Neural crest cell (in vitro differentiated cells): ENCODE data around the gene UMODL1. TPM values are rescaled to one million over a fixed set of nuclear protein-coding genes. Genes with fewer than 3 reads are reported as not detected.

ENCODE experiments used
- DNase-seq: peaks from one replicate; pipeline ENCODE4 v3.0.0; 2021; ENCODE audit warnings: low read depth, mixed read lengths, low spot score
- H3K27ac Mint-ChIP-seq: one replicate; pipeline ENCODE4 v1.8.0; 2021; ENCODE audit warnings: mild to moderate bottlenecking, mixed read lengths; ENCODE audit not compliant: unreplicated experiment
- H3K27me3 Mint-ChIP-seq: 2 replicates; pipeline ENCODE4 v1.8.0; 2021; ENCODE audit warnings: low read depth, mild to moderate bottlenecking, mixed read lengths
- H3K36me3 Mint-ChIP-seq: 2 replicates; pipeline ENCODE4 v1.8.0; 2021; ENCODE audit warnings: low read depth, mild to moderate bottlenecking, mixed read lengths
- H3K4me1 Mint-ChIP-seq: 2 replicates; pipeline ENCODE4 v1.8.0; 2021; ENCODE audit warnings: mixed read lengths
- H3K4me3 Mint-ChIP-seq: one replicate; pipeline ENCODE4 v1.8.0; 2021; ENCODE audit warnings: mild to moderate bottlenecking, mixed read lengths
- H3K9me3 Mint-ChIP-seq: 2 replicates; pipeline ENCODE4 v1.8.0; 2021; ENCODE audit warnings: mixed read lengths
- total RNA-seq: library from RNA; stranded (reverse); gene quantifications from 2 replicates; pipeline ENCODE4 v1.2.1, GENCODE V29; 2021
- TF ChIP-seq, protein P1 (sequence below): fragments of 200-600 bp; sonication (generic); conservative IDR thresholded peaks from 2 replicates; pipeline ENCODE4 v1.5.0; 2021; ENCODE audit warnings: antibody characterized with exemption, mild to moderate bottlenecking

Gene UMODL1
- total RNA-seq, 1 donor from 2014 or later: not detected

DNA sequence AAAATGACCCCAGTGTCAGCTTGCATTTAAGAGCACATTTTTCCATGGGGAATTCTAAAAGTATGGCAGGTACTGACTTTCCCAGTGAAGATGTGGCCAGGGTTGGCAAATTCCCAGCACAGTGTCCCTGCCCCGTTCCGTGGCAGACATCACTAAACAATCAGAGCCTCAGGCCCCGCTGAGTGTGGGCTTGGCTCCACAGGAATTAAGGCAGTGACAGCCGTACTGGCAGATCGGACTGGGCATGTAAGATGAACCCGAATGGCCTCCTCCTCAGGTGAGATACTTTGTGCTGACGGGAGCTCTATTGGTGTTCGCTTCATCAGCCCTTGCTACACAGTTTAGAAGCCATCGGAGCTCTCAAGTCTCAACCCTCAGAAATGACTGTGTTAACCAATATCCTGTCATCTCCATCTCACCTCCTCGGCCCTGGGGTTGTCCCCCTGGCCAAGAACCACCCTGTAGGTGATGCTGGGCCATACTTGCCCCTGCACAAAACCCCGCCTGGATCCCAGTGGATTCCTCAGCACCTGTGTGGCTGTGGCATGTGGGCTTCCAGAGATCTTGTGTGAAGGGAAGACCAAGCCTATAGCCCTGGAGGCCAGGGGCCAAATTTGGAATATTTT is 118.9 kb downstream of the UMODL1 start:
- Mint-ChIP-seq H3K27me3 (no peaks in the 10 kb centered on the region), H3K9me3 (peaks cover 8% of the 10 kb centered on the region), H3K27ac (no peak overlapping the region), H3K4me3 (no peak overlapping the region), H3K4me1 (peaks cover 5% of the 10 kb centered on the region), H3K36me3 (peaks cover 4% of the 10 kb centered on the region)
- no peak for DNase-seq
- TF ChIP-seq, protein P1, sequence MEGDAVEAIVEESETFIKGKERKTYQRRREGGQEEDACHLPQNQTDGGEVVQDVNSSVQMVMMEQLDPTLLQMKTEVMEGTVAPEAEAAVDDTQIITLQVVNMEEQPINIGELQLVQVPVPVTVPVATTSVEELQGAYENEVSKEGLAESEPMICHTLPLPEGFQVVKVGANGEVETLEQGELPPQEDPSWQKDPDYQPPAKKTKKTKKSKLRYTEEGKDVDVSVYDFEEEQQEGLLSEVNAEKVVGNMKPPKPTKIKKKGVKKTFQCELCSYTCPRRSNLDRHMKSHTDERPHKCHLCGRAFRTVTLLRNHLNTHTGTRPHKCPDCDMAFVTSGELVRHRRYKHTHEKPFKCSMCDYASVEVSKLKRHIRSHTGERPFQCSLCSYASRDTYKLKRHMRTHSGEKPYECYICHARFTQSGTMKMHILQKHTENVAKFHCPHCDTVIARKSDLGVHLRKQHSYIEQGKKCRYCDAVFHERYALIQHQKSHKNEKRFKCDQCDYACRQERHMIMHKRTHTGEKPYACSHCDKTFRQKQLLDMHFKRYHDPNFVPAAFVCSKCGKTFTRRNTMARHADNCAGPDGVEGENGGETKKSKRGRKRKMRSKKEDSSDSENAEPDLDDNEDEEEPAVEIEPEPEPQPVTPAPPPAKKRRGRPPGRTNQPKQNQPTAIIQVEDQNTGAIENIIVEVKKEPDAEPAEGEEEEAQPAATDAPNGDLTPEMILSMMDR: no peak

DNA sequence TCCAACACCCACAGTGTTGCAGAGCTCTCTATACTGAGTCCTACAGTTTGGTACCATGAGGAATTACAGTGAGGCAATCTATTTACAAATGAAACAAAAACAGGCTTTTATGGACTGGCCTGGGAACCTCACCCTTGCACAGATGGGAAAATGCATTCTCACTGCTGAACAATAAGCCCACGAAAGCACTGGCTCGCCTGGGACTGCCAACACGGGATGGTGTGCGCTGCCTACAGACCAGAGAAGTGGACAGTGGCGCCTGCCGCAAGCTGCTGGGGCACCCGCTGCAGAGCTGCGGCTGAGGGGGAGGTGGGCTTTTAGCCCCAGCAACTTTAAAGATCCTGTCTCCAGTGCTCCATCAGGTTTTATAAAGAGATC is 119.4 kb downstream of the UMODL1 start:
- peaks cover 5% of the 10 kb centered on the region for H3K4me1 Mint-ChIP-seq
- no peak overlapping the region for H3K27ac Mint-ChIP-seq
- no peaks in the 10 kb centered on the region for H3K27me3 Mint-ChIP-seq
- H3K9me3 Mint-ChIP-seq: peaks cover 8% of the 10 kb centered on the region
- TF ChIP-seq, protein P1: no peak
- no peak overlapping the region for H3K4me3 Mint-ChIP-seq
- no peak for DNase-seq
- peaks cover 4% of the 10 kb centered on the region for H3K36me3 Mint-ChIP-seq

DNA sequence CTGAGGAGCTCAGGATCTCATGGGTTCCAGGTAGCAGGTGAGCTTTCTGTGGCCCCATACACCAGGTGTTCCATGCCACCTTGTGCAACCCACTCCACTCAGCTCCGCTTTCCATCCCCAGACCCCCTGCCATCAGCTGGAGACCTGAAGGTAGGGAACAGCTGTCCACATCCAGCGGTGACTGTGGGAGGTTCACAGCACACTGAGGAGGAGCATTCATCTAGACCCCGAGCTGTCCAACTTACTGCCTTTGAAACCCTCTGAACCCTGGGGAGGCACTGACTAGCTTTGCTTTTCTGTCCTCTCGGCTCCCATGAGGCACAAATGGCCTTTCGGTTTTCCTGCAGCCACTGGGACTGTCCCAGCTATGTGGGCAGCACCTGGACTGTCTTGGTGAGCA is 119.9 kb downstream of the UMODL1 start:
- no peaks in the 10 kb centered on the region for H3K27me3 Mint-ChIP-seq
- H3K36me3 Mint-ChIP-seq: no peaks in the 10 kb centered on the region
- H3K27ac Mint-ChIP-seq: no peak overlapping the region
- H3K4me3 Mint-ChIP-seq: no peak overlapping the region
- peaks cover 4% of the 10 kb centered on the region for H3K9me3 Mint-ChIP-seq
- TF ChIP-seq, protein P1: no peak
- H3K4me1 Mint-ChIP-seq: peaks cover 5% of the 10 kb centered on the region
- no peak for DNase-seq

DNA sequence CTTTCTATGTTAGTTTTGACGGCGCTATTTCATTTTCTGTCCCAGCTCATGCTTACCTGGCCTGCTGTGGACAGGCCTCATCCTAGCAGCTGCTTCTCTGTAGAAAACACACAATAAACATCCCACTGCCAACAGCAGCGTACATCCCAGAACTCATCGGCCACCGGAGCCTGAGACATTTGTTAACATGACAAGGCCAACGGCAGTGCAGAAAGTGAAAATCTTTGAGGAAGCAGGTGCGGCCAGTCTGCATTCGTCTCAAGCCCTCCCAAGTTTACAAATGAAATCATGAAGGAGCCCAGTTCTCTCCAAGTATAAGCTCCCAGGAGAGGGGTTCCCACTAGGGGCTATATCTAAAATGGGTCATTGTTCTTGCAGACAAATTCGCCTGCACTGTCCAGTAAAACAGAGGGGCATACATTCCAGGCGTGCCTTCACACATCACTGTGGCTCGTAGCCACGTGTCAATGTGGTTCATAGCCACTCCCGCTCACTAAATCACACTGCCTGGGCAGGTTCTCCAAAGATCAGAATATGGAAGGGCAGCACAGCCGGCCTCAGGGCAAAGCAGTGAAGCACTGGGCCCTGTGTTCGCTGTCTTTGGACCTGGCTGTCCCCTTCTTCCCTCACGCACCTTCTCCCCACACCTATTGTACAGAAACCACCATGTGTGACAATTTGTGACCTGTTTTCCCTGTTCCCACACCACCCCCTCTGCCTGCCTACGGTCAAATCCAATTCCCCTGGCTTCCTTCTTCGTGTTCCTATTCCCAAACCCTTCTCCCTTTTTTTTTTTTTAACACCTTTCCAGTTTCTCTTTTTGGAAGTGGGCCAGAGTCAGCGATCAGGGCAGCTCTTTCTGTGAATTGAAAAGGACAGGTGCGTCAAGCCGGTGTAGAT is 120.8 kb downstream of the UMODL1 start:
- no peak for DNase-seq
- no peak overlapping the region for H3K4me3 Mint-ChIP-seq
- H3K4me1 Mint-ChIP-seq: peaks cover 5% of the 10 kb centered on the region
- TF ChIP-seq, protein P1: no peak
- H3K27ac Mint-ChIP-seq: peak overlapping the region; percentile 86
- H3K9me3 Mint-ChIP-seq: no peaks in the 10 kb centered on the region
- no peaks in the 10 kb centered on the region for H3K36me3 Mint-ChIP-seq
- H3K27me3 Mint-ChIP-seq: no peaks in the 10 kb centered on the region

Other genes with a start within 250 kb of the UMODL1 start
- 11.6 and 12.0 TPM in 2 replicates for gene PRDM15, start 192.0 kb upstream of the UMODL1 start, total RNA-seq
- 12.5 and 13.0 TPM in 2 replicates for gene C2CD2, start 117.3 kb upstream of the UMODL1 start, total RNA-seq
- 16.4 and 16.6 TPM in 2 replicates for gene ZBTB21, start 61.0 kb upstream of the UMODL1 start, total RNA-seq
- 2.8 and 3.3 TPM in 2 replicates for gene ABCG1, start 147.8 kb downstream of the UMODL1 start, total RNA-seq
- gene TFF3, start 244.1 kb downstream of the UMODL1 start, total RNA-seq: not detected in 2 replicates